HEK293 (cell line): Measurements from ENCODE around the gene ZNRF1.

Experiments used
- CTCF ChIA-PET: fragments of 350-600 bp; formaldehyde crosslinking; extraction: SDS; loops from one replicate; lab custom pipeline; 2021; ENCODE audit warnings: antibody characterized with exemption; lab: Yijun Ruan, JAX
- POLR2A ChIA-PET: fragments of 300-600 bp; formaldehyde crosslinking; extraction: SDS; loops from one replicate; lab custom pipeline; 2020; ENCODE audit warnings: antibody characterized with exemption, inconsistent platforms; lab: Yijun Ruan, JAX
- H3K27ac ChIP-seq: fragments of 200-500 bp; sonication (Bioruptor generic); 2 replicates; pipeline ENCODE4 v1.5.1; 2014; ENCODE audit warnings: low read depth, low read length, control low read depth, inconsistent platforms; ENCODE audit errors: extremely low read depth
- H3K36me3 ChIP-seq, 2 experiments: fragments of 200-500 bp in 1 of 2; sonication (Bioruptor generic) in 1 of 2; 1 replicate in 1 of 2; 2 replicates in 1 of 2; pipeline ENCODE4 v1.5.1; 2014 to 2017; ENCODE audit warnings: inconsistent platforms in 2 of 2, low read length in 2 of 2; ENCODE audit not compliant: control insufficient read depth in 2 of 2, insufficient read depth in 1 of 2
- H3K4me1 ChIP-seq: fragments of 200-500 bp; sonication (Bioruptor generic); 2 replicates; pipeline ENCODE4 v1.5.1; 2014; ENCODE audit warnings: mild to moderate bottlenecking, low read length, inconsistent platforms; ENCODE audit not compliant: control insufficient read depth, insufficient read depth
- H3K4me3 ChIP-seq: 2 replicates; pipeline ENCODE4 v1.5.1; 2011; ENCODE audit warnings: low read depth, mild to moderate bottlenecking, control low read depth, low read length, moderate library complexity
- H3K9me3 ChIP-seq: fragments of 200-500 bp; sonication (Bioruptor generic); 2 replicates; pipeline ENCODE4 v1.5.1; 2014; ENCODE audit warnings: low read depth, low read length, inconsistent platforms; ENCODE audit not compliant: control insufficient read depth, insufficient read depth
- BCL11B ChIP-seq: fragments of 450-650 bp; formaldehyde crosslinking; IDR thresholded peaks from 2 replicates; pipeline ENCODE4 v1.5.1; 2016; ENCODE audit warnings: low read depth, missing biosample characterization, missing genetic modification characterization
- GLIS2 ChIP-seq: fragments of 450-650 bp; formaldehyde crosslinking; IDR thresholded peaks from 2 replicates; pipeline ENCODE4 v1.5.1; 2016; ENCODE audit warnings: missing biosample characterization, missing genetic modification characterization
- KLF16 ChIP-seq: fragments of 450-650 bp; formaldehyde crosslinking; IDR thresholded peaks from 2 replicates; pipeline ENCODE4 v1.5.1; 2017; ENCODE audit warnings: missing biosample characterization, missing genetic modification characterization
- KLF8 ChIP-seq: fragments of 450-650 bp; formaldehyde crosslinking; IDR thresholded peaks from 2 replicates; pipeline ENCODE4 v1.5.1; 2016; ENCODE audit warnings: missing biosample characterization, missing genetic modification characterization
- MYNN ChIP-seq: fragments of 450-650 bp; formaldehyde crosslinking; IDR thresholded peaks from 2 replicates; pipeline ENCODE4 v1.5.1; 2016; ENCODE audit warnings: missing biosample characterization, missing genetic modification characterization, borderline replicate concordance
- PRDM1 ChIP-seq: fragments of 450-650 bp; formaldehyde crosslinking; IDR thresholded peaks from 2 replicates; pipeline ENCODE4; 2016; ENCODE audit warnings: missing biosample characterization, missing genetic modification characterization
- SCRT2 ChIP-seq: fragments of 450-650 bp; formaldehyde crosslinking; IDR thresholded peaks from 2 replicates; pipeline ENCODE4 v1.5.1; 2016; ENCODE audit warnings: missing biosample characterization, missing genetic modification characterization
- ZNF114 ChIP-seq: fragments of 450-650 bp; formaldehyde crosslinking; IDR thresholded peaks from 2 replicates; pipeline ENCODE4 v1.5.0; 2017; ENCODE audit warnings: missing biosample characterization, missing genetic modification characterization
- ZNF146 ChIP-seq: fragments of 450-650 bp; formaldehyde crosslinking; IDR thresholded peaks from 2 replicates; pipeline ENCODE4 v1.5.1; 2016; ENCODE audit warnings: missing biosample characterization, missing genetic modification characterization
- ZNF169 ChIP-seq: fragments of 450-650 bp; formaldehyde crosslinking; IDR thresholded peaks from 2 replicates; pipeline ENCODE4 v1.5.1; 2016; ENCODE audit warnings: missing biosample characterization, missing genetic modification characterization
- ZNF221 ChIP-seq: fragments of 450-650 bp; formaldehyde crosslinking; IDR thresholded peaks from 2 replicates; pipeline ENCODE4 v1.5.1; 2017; ENCODE audit warnings: missing biosample characterization, missing genetic modification characterization, borderline replicate concordance
- ZNF354C ChIP-seq: fragments of 450-650 bp; formaldehyde crosslinking; IDR thresholded peaks from 2 replicates; pipeline ENCODE4 v1.5.1; 2016; ENCODE audit warnings: missing biosample characterization, missing genetic modification characterization, low read depth, borderline replicate concordance
- ZNF501 ChIP-seq: fragments of 450-650 bp; formaldehyde crosslinking; IDR thresholded peaks from 2 replicates; pipeline ENCODE4 v1.5.1; 2016; ENCODE audit warnings: missing biosample characterization, missing genetic modification characterization
- ZNF529 ChIP-seq: fragments of 450-650 bp; formaldehyde crosslinking; IDR thresholded peaks from 2 replicates; pipeline ENCODE4 v1.5.1; 2017; ENCODE audit warnings: missing genetic modification characterization, missing biosample characterization; ENCODE audit not compliant: insufficient replicate concordance
- ZNF626 ChIP-seq: fragments of 450-650 bp; sonication (Bioruptor Pico); formaldehyde crosslinking; IDR thresholded peaks from 2 replicates; pipeline ENCODE4 v1.5.1; 2018; ENCODE audit warnings: missing biosample characterization, missing genetic modification characterization, inconsistent platforms
- TF ChIP-seq, protein P1 (sequence below): fragments of 450-650 bp; formaldehyde crosslinking; IDR thresholded peaks from 2 replicates; pipeline ENCODE4 v1.5.1; 2016; ENCODE audit warnings: missing biosample characterization, missing genetic modification characterization
- TF ChIP-seq, protein P2 (sequence below): fragments of 450-650 bp; formaldehyde crosslinking; IDR thresholded peaks from 2 replicates; pipeline ENCODE4 v1.5.1; 2016; ENCODE audit warnings: missing biosample characterization, missing genetic modification characterization

ZNRF1 gene

DNA sequence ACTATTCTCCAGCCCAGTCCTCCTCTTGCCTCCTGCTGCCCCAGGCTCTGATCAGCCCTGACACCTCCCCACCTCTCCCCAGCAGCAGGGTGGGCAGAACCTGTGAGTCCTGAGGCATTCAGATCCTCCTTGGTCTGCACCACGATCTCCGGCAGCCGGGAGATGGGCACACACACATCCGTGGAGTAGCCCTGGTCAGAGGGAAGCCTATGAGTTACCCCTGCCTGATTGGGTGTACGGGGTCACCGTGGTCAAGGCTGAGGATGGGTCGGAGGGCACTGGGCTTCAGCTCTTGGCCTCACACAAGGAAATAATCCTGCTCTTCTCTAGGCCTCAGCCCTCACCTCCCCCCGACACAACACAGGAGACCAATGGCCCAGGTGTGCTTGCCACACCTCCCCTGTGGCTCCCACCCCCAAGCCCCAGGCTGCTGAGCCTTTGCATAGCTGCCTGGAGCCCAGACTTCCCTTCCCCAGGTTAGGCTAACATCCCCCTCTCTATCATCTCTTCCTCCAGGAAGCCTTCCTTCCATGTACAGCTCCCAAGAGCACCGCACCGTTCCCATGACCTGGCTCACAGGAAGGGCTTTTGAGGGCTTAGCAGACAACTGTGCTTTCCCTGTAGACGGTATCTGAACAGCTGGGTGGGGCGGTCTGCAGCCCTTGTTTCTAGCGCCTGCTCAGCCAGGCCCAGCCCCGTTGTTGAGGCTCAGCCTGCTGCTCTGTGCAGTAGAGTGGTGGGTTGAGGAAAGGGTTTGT, 114.1 kb downstream of the ZNRF1 start:
- no peak overlapping the region for H3K4me3 ChIP-seq
- H3K9me3 ChIP-seq, result no peaks in the 10 kb centered on the region
- ChIA-PET POLR2A (interaction anchor here (1.9 kb wide), 1 partner anchor 114 kb away, joined by 8 read pairs; the partner anchor contains the start of gene ZNRF1), CTCF (interaction anchor here (0.6 to 3.3 kb wide), 5 partner anchors 11 to 675 kb away, joined by 3 to 47 read pairs (median 4); partner anchors contain the start of genes WDR59 and ZNRF1)
- TF ChIP-seq KLF8 (tag by site-specific recombination) (no peak), GLIS2 (tag by site-specific recombination) (no peak), ZNF146 (no peak), ZNF114 (no peak), ZNF354C (tag by site-specific recombination) (no peak), PRDM1 (tag by site-specific recombination) (no peak), ZNF501 (tag by site-specific recombination) (no peak), MYNN (no peak), ZNF221 (no peak), ZNF169 (no peak)
- TF ChIP-seq, protein P1, sequence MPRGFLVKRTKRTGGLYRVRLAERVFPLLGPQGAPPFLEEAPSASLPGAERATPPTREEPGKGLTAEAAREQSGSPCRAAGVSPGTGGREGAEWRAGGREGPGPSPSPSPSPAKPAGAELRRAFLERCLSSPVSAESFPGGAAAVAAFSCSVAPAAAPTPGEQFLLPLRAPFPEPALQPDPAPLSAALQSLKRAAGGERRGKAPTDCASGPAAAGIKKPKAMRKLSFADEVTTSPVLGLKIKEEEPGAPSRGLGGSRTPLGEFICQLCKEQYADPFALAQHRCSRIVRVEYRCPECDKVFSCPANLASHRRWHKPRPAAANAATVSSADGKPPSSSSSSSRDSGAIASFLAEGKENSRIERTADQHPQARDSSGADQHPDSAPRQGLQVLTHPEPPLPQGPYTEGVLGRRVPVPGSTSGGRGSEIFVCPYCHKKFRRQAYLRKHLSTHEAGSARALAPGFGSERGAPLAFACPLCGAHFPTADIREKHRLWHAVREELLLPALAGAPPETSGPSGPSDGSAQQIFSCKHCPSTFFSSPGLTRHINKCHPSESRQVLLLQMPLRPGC (tag by site-specific recombination), result no peak
- TF ChIP-seq, protein P2, sequence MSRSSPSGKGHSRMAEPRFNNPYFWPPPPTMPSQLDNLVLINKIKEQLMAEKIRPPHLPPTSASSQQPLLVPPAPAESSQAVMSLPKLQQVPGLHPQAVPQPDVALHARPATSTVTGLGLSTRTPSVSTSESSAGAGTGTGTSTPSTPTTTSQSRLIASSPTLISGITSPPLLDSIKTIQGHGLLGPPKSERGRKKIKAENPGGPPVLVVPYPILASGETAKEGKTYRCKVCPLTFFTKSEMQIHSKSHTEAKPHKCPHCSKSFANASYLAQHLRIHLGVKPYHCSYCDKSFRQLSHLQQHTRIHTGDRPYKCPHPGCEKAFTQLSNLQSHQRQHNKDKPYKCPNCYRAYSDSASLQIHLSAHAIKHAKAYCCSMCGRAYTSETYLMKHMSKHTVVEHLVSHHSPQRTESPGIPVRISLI (tag by site-specific recombination), result no peak
- no peak overlapping the region for H3K27ac ChIP-seq
- no peaks in the 10 kb centered on the region for H3K36me3 ChIP-seq
- H3K4me1 ChIP-seq, result no peaks in the 10 kb centered on the region; the same call in 1 of the 2 replicates

DNA sequence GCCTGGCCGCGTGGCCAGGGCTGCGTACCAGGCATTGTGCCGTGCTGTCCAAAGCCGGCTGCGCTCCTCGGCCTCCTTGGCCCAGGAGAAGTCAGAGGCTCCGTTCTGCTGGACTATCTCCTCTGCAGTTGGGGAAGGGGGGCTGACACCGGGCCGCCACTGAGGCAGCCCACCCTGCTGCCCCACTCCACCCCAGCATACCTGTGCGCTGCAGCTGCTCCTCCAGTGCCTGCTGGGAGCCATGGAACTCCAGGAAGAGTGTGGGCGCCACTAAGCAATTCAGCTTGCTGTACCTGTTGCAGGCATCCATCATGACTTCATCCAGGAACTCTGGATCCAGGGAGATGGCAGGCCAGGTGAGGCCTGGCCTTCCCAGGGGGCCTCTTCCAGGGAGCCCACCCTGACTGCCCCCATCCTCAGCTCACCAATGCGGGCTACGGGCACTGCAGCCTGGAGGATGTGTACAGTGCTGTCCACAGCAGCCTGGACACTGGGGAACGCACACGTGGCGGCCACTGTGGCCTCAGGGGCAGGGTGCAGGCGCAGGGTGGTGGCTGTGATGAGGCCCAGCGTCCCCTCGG, 114.8 kb downstream of the ZNRF1 start:
- POLR2A ChIA-PET, result no interaction called here
- no peak overlapping the region for H3K27ac ChIP-seq
- TF ChIP-seq SCRT2 (peak; percentile 74), ZNF626 (tag by site-specific recombination) (no peak), BCL11B (tag by site-specific recombination) (no peak)
- H3K9me3 ChIP-seq, result no peaks in the 10 kb centered on the region
- H3K4me1 ChIP-seq, result no peaks in the 10 kb centered on the region; the same call in 1 of the 2 replicates
- no peaks in the 10 kb centered on the region for H3K36me3 ChIP-seq
- CTCF ChIA-PET, result interaction anchor here (0.6 to 0.9 kb wide), 2 partner anchors 10 to 674 kb away, joined by 4 read pairs; no protein-coding TSS in a partner anchor
- no peak overlapping the region for H3K4me3 ChIP-seq

DNA sequence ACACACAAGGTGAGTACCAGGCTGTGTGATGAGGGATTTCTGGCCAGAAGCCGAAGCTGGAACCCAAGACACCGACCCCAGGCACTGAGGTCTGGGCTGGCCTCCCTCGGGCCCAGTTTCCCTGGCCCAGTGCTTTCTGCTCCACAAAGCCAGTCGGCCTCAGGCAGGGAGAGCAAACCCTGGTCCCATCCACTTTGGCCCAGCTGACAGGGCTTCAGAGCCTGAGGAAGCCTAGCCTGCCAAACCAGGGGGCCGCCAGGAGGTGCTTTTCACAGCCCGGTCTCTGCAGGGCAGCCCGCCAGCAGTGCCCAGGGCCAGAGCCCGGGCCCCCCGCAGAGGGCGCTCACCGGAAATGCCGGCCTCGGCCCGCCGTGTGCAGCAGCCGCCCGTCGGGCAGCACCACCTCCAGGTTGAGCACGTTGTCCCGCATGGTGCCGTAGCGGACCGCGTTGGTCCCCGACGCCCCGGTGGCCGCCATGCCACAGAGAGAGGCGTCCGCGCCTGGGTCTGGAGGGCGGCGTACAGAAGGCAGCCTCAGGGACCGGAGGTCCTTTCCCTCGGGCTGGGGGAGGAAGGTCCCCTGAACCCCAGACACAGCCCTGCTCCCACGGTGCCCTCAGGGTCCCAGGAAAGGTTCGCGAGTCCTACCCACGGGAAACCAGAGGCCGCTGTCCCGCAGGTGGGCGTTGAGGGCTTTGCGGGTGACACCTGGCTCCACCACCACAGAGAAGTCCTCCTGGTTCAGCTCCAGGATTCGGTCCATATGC, 115.5 kb downstream of the ZNRF1 start:
- Histone ChIP-seq H3K36me3 (no peaks in the 10 kb centered on the region), H3K4me1 (no peaks in the 10 kb centered on the region), H3K27ac (no peak overlapping the region), H3K9me3 (no peaks in the 10 kb centered on the region), H3K4me3 (no peak overlapping the region)
- CTCF ChIA-PET, result no interaction called here
- POLR2A ChIA-PET, result no interaction called here
- TF ChIP-seq ZNF529 (tag by site-specific recombination), result no peak
- no peak for TF ChIP-seq KLF16 (tag by site-specific recombination)
